HUES48 (cell line): ENCODE data around the gene SPATA24.
"Not testable (repeated sequence)": the region's sequence is repeated elsewhere in the genome, so short reads cannot be mapped to it uniquely, and the experiment has no call there.

Source experiments
- H3K27ac ChIP-seq: one replicate; pipeline ENCODE4 v1.7.0; 2013; ENCODE audit warnings: low read depth, low read length, inconsistent platforms
- H3K27me3 ChIP-seq: 2 replicates; pipeline ENCODE4 v1.6.1; 2013; ENCODE audit warnings: mild to moderate bottlenecking, low read length; ENCODE audit not compliant: control insufficient read depth, insufficient read depth
- H3K36me3 ChIP-seq: 2 replicates; pipeline ENCODE4 v1.6.1; 2013; ENCODE audit warnings: low read length; ENCODE audit not compliant: control insufficient read depth, insufficient read depth
- H3K4me1 ChIP-seq: 2 replicates; pipeline ENCODE4 v1.6.1; 2013; ENCODE audit warnings: mild to moderate bottlenecking, low read length; ENCODE audit not compliant: control insufficient read depth, insufficient read depth
- H3K4me3 ChIP-seq: 2 replicates; pipeline ENCODE4 v1.5.1; 2013; ENCODE audit warnings: mild to moderate bottlenecking, low read depth, low read length
- H3K9ac ChIP-seq: 2 replicates; pipeline ENCODE4 v1.6.1; 2013; ENCODE audit warnings: mild to moderate bottlenecking, low read depth, low read length, moderate library complexity
- H3K9me3 ChIP-seq: 2 replicates; pipeline ENCODE4 v1.6.1; 2013; ENCODE audit warnings: low read length; ENCODE audit not compliant: control insufficient read depth, insufficient read depth

Gene SPATA24

GRCh38 chr5:139386956-139387355 is 16.9 kb downstream of the SPATA24 start:
- not testable (repeated sequence) for H3K27me3 ChIP-seq, H3K9ac ChIP-seq, H3K4me3 ChIP-seq, H3K4me1 ChIP-seq, H3K9me3 ChIP-seq, H3K36me3 ChIP-seq, H3K27ac ChIP-seq

GRCh38 chr5:139386050-139386438 is 17.8 kb downstream of the SPATA24 start:
- no peak overlapping the region for H3K9ac ChIP-seq
- H3K27ac ChIP-seq: no peak overlapping the region
- no peak overlapping the region for H3K4me3 ChIP-seq
- H3K27me3 ChIP-seq: no peaks in the 10 kb centered on the region
- no peaks in the 10 kb centered on the region for H3K36me3 ChIP-seq
- peaks cover 4% of the 10 kb centered on the region; the same call in 1 of the 2 replicates for H3K4me1 ChIP-seq
- no peaks in the 10 kb centered on the region for H3K9me3 ChIP-seq

- H3K9ac ChIP-seq: no peak overlapping the region
- H3K36me3 ChIP-seq: no peaks in the 10 kb centered on the region
- H3K4me3 ChIP-seq: no peak overlapping the region
- no peak overlapping the region for H3K27ac ChIP-seq
- peaks cover 4% of the 10 kb centered on the region; the same call in 1 of the 2 replicates for H3K4me1 ChIP-seq
- H3K27me3 ChIP-seq: no peaks in the 10 kb centered on the region
- H3K9me3 ChIP-seq: no peaks in the 10 kb centered on the region
These were observed 18.5 kb downstream of the SPATA24 start for GRCh38 chr5:139385061-139386049.

GRCh38 chr5:139384591-139385051 is 19.3 kb downstream of the SPATA24 start:
- Histone ChIP-seq H3K4me1 (peaks cover 4% of the 10 kb centered on the region; the same call in 1 of the 2 replicates), H3K9ac (no peak overlapping the region), H3K27me3 (no peaks in the 10 kb centered on the region), H3K27ac (no peak overlapping the region), H3K4me3 (no peak overlapping the region), H3K9me3 (no peaks in the 10 kb centered on the region), H3K36me3 (no peaks in the 10 kb centered on the region)

GRCh38 chr5:139383993-139384590 is 19.8 kb downstream of the SPATA24 start:
- Histone ChIP-seq H3K9me3 (no peaks in the 10 kb centered on the region), H3K27ac (no peak overlapping the region)

GRCh38 chr5:139383275-139383992 is 20.5 kb downstream of the SPATA24 start, which contains the start of gene SLC23A1:
Gene SLC23A1, minus strand, starts transcription at chr5:139383297. Its CDS starts 44 bp downstream, at chr5:139383253.
- H3K27ac ChIP-seq: no peak within 1 kb of the TSS
- H3K4me3 ChIP-seq: no peak within 1 kb of the TSS
- H3K36me3 ChIP-seq: no peaks in the 10 kb centered on the region
- H3K9me3 ChIP-seq: no peaks in the 10 kb centered on the region
- H3K4me1 ChIP-seq: peaks cover 7% of the 10 kb centered on the region; the same call in 1 of the 2 replicates
- H3K9ac ChIP-seq: no peak within 1 kb of the TSS
- H3K27me3 ChIP-seq: no peaks in the 10 kb centered on the region

More at GRCh38 chr5:139383993-139384590, 19.8 kb downstream of the SPATA24 start:
- H3K4me1 ChIP-seq: peaks cover 4% of the 10 kb centered on the region; the same call in 1 of the 2 replicates
- no peaks in the 10 kb centered on the region for H3K27me3 ChIP-seq
- no peaks in the 10 kb centered on the region for H3K36me3 ChIP-seq
- no peak overlapping the region for H3K4me3 ChIP-seq
- H3K9ac ChIP-seq: no peak overlapping the region

GRCh38 chr5:139382807-139383206 is 21.1 kb downstream of the SPATA24 start:
- H3K4me1 ChIP-seq: peaks cover 5% of the 10 kb centered on the region; the same call in 1 of the 2 replicates
- H3K36me3 ChIP-seq: no peaks in the 10 kb centered on the region
- H3K27me3 ChIP-seq: no peaks in the 10 kb centered on the region
- H3K4me3 ChIP-seq: no peak overlapping the region
- H3K9me3 ChIP-seq: no peaks in the 10 kb centered on the region
- H3K27ac ChIP-seq: no peak overlapping the region
- H3K9ac ChIP-seq: no peak overlapping the region

GRCh38 chr5:139381837-139382761 is 21.8 kb downstream of the SPATA24 start:
- Histone ChIP-seq H3K4me3 (no peak overlapping the region), H3K9me3 (no peaks in the 10 kb centered on the region), H3K27ac (no peak overlapping the region), H3K9ac (no peak overlapping the region), H3K36me3 (no peaks in the 10 kb centered on the region), H3K27me3 (no peaks in the 10 kb centered on the region), H3K4me1 (peaks cover 5% of the 10 kb centered on the region; the same call in 1 of the 2 replicates)

DNA sequence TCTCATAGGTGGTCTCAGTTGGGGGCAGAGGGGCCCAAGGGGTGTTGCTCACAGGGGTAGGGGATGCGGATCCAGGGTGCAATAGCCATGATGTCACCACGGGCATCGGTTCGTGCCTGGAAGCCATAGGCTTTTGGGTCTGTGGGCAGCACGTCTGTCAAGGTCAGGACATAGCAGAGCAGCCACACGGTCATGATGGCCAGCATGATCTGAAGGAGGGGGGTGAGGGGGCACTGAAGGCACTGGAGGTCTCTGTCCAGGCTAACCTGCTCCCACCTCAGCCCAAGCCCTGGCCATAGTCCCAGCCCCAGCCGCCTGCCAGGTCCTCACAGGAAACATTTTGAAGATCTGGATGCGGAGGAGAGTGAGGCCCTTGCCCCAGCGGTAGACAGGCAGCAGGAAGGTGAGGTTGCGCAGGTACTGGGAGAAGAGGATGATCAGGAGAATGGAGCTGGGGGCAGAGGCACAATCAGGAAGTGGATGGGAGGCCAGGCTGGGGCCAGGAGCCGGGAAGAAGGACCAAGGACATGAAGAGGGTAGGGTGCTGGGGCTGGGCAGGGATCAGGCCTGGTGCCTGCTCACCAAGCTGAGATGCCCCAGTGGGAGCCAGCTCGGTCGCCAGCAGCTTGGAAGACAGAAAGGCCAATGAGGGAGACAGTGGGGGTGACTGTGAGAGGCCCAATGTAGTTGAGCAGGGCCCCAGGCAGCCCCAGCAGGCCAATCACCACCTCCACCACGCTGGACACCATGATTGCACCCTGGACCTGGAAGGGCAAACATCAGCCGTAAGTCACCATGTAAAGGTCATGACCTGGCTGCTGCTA is 24.1 kb downstream of the SPATA24 start:
- no peak overlapping the region for H3K9ac ChIP-seq
- no peaks in the 10 kb centered on the region for H3K9me3 ChIP-seq
- no peak overlapping the region for H3K27ac ChIP-seq
- H3K4me3 ChIP-seq: no peak overlapping the region
- peaks cover 5% of the 10 kb centered on the region; the same call in 1 of the 2 replicates for H3K4me1 ChIP-seq
- H3K27me3 ChIP-seq: no peaks in the 10 kb centered on the region
- no peaks in the 10 kb centered on the region for H3K36me3 ChIP-seq
